Neural crest cell (in vitro differentiated cells): Measurements from ENCODE around the gene CMIP. TPM values are rescaled to one million over a fixed set of nuclear protein-coding genes. Genes with fewer than 3 reads are reported as not detected.

Experiments
- DNase-seq: peaks from one replicate; pipeline ENCODE4 v3.0.0; 2021; ENCODE audit warnings: low read depth, mixed read lengths, low spot score
- H3K27ac Mint-ChIP-seq: one replicate; pipeline ENCODE4 v1.8.0; 2021; ENCODE audit warnings: mild to moderate bottlenecking, mixed read lengths; ENCODE audit not compliant: unreplicated experiment
- H3K27me3 Mint-ChIP-seq: 2 replicates; pipeline ENCODE4 v1.8.0; 2021; ENCODE audit warnings: low read depth, mild to moderate bottlenecking, mixed read lengths
- H3K36me3 Mint-ChIP-seq: 2 replicates; pipeline ENCODE4 v1.8.0; 2021; ENCODE audit warnings: low read depth, mild to moderate bottlenecking, mixed read lengths
- H3K4me1 Mint-ChIP-seq: 2 replicates; pipeline ENCODE4 v1.8.0; 2021; ENCODE audit warnings: mixed read lengths
- H3K4me3 Mint-ChIP-seq: one replicate; pipeline ENCODE4 v1.8.0; 2021; ENCODE audit warnings: mild to moderate bottlenecking, mixed read lengths
- H3K9me3 Mint-ChIP-seq: 2 replicates; pipeline ENCODE4 v1.8.0; 2021; ENCODE audit warnings: mixed read lengths
- total RNA-seq: library from RNA; stranded (reverse); gene quantifications from 2 replicates; pipeline ENCODE4 v1.2.1, GENCODE V29; 2021
- TF ChIP-seq, protein P1 (sequence below): fragments of 200-600 bp; sonication (generic); conservative IDR thresholded peaks from 2 replicates; pipeline ENCODE4 v1.5.0; 2021; ENCODE audit warnings: antibody characterized with exemption, mild to moderate bottlenecking

Gene CMIP
- total RNA-seq, 1 donor from 2014 or later, result 41.2 TPM

DNA sequence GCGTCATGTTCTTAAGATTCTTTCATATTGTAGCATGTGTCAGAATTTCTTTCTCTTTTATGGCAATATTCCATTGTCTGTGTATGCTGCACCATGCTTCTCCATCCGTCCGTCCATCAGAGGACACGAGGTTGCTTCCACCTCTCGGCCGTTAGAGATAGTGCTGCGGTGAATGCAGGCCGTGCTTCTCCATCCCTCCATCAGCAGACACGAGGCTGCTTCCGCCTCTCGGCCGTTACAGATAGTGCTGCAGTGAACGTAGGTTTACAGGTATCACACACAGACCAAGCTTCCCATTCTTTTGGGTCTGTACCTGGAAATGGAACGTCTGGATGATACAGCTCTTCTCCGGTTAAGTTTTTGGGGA, 113.5 kb downstream of the CMIP start:
- Mint-ChIP-seq H3K4me1 (peaks cover 5% of the 10 kb centered on the region), H3K27ac (no peak overlapping the region), H3K9me3 (no peaks in the 10 kb centered on the region), H3K27me3 (no peaks in the 10 kb centered on the region), H3K4me3 (no peak overlapping the region), H3K36me3 (no peaks in the 10 kb centered on the region)
- TF ChIP-seq, protein P1, sequence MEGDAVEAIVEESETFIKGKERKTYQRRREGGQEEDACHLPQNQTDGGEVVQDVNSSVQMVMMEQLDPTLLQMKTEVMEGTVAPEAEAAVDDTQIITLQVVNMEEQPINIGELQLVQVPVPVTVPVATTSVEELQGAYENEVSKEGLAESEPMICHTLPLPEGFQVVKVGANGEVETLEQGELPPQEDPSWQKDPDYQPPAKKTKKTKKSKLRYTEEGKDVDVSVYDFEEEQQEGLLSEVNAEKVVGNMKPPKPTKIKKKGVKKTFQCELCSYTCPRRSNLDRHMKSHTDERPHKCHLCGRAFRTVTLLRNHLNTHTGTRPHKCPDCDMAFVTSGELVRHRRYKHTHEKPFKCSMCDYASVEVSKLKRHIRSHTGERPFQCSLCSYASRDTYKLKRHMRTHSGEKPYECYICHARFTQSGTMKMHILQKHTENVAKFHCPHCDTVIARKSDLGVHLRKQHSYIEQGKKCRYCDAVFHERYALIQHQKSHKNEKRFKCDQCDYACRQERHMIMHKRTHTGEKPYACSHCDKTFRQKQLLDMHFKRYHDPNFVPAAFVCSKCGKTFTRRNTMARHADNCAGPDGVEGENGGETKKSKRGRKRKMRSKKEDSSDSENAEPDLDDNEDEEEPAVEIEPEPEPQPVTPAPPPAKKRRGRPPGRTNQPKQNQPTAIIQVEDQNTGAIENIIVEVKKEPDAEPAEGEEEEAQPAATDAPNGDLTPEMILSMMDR, result no peak
- DNase-seq, result no peak

DNA sequence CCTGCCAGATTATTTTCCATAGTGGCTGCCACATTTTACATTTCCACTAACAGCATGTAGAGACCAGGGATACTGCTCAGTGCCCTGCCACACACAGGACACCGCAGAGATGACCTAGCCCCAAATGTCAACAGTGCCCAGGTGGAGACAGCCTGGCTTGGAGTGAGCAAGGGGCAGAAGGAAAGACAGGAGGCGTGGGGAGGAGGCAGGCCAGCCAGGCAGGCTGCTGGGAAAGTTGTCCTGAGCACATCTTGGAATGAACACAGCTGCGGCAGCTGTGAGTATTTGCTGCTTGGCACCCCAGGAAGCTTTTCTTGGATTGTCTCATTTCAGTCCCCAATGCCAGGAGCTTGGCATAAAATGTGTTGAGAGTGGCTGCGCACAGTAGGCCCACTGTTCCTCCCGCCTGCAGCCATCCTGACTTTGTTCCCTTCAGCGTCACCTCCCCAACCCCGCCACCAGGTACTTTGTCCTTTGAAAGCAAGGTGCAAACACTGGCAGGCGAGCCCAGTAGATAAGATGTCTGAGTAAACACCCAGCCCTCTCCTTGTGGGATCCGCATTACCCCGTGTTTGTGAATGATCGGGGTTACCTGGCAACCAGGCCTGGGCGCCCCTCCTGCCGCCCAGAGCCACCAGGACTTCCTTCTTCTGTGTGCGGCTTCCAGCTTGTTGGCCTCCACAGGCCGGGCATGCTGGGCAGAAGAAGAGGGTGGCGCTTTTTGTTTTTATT, 114.0 kb downstream of the CMIP start:
- H3K4me3 Mint-ChIP-seq, result no peak overlapping the region
- H3K27me3 Mint-ChIP-seq, result no peaks in the 10 kb centered on the region
- H3K4me1 Mint-ChIP-seq, result peaks cover 5% of the 10 kb centered on the region
- H3K27ac Mint-ChIP-seq, result peak overlapping the region; percentile 60
- no peaks in the 10 kb centered on the region for H3K36me3 Mint-ChIP-seq
- DNase-seq, result no peak
- TF ChIP-seq, protein P1, result no peak
- no peaks in the 10 kb centered on the region for H3K9me3 Mint-ChIP-seq

DNA sequence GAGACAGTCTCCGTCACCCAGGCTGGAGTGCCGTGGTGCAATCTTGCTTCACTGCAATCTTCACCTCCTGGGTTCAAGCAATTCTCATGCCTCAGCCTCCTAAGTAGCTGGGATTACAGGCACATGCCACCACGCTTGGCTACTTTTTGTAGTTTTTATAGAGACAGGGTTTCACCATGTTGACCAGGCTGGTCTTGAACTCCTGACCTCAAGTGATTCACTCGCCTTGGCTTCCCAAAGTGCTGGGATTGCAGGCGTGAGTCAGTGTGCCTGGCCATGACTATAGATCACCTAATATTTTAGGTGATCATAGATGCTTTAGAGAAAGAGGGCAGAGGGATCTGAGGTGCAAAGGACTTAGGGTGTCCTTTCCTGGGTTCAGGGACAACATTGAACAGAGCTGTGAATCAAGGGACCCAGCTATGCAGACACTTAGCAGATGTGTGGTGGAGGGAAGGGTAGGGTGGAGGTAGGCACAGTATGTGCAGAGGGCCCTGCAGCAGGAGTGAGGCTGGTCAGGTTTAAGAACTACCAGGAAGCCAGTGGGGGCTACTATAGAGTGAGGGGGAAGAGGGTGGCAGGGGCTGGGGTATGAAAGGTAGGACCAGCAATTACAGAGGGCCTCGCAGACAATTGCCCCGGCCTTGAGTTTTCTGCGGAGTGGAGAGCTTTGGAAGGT, 116.5 kb downstream of the CMIP start:
- peaks cover 8% of the 10 kb centered on the region for H3K4me1 Mint-ChIP-seq
- TF ChIP-seq, protein P1, result no peak
- H3K27ac Mint-ChIP-seq, result peak overlapping the region; percentile 16
- no peak overlapping the region for H3K4me3 Mint-ChIP-seq
- no peaks in the 10 kb centered on the region for H3K36me3 Mint-ChIP-seq
- H3K27me3 Mint-ChIP-seq, result no peaks in the 10 kb centered on the region
- no peaks in the 10 kb centered on the region for H3K9me3 Mint-ChIP-seq
- DNase-seq, result no peak

DNA sequence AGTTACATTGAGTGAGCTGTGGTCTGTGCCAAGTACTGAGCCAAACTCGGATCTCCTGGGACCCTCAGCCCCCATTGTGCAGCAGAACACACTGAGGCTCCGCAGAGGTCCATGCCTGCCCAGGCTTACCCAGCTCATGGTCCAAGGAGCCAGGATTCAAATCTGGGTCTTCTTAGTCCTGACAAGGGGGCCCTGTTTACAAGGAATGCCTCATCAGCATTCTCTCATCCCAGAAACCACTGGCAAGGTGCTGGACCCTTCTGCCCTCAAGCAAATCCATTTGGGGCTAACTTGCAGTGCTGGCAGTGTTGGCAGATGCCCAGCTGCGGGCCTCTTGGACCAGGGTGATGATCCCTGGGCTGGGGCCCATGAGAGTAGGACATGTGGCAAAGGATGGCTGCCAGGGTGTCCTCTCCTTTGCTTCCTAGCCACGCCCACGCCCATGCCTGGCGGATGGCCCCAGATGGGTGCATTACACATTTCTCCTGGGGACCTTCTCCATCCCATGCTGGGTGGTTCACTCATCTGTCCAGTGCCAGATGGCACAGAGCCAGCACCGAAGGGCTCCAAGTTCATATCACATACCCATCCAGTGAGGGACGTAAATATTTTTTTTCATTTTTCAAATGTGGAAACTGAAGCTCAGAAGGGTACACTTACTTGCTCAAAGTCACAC, 117.7 kb downstream of the CMIP start:
- Mint-ChIP-seq H3K27me3 (no peaks in the 10 kb centered on the region), H3K36me3 (no peaks in the 10 kb centered on the region), H3K4me3 (no peak overlapping the region), H3K9me3 (no peaks in the 10 kb centered on the region), H3K27ac (no peak overlapping the region), H3K4me1 (peaks cover 8% of the 10 kb centered on the region)
- TF ChIP-seq, protein P1, result no peak
- DNase-seq, result no peak

DNA sequence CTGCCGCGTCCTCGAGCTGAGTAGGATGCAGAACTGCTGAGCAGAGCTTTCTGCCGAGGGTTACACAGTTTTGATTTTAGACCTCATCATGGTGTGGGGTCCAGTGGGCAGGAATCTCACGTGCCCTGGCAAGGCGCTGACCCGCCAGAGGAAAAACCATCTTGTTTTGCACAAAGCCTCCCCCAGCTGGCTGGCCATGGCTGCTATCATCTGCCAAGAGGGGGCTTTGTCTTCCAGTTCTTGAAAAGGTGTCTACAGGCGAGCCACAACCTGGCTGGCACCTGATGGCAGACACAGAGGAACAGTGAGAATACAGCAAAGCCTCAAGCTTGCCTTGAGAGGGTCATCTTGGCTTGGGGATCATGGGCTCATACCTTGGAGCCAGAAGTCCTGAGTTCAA, 118.3 kb downstream of the CMIP start:
- TF ChIP-seq, protein P1, result no peak
- H3K4me1 Mint-ChIP-seq, result peaks cover 11% of the 10 kb centered on the region
- no peak overlapping the region for H3K27ac Mint-ChIP-seq
- H3K27me3 Mint-ChIP-seq, result no peaks in the 10 kb centered on the region
- no peak overlapping the region for H3K4me3 Mint-ChIP-seq
- DNase-seq, result no peak
- H3K9me3 Mint-ChIP-seq, result no peaks in the 10 kb centered on the region
- no peaks in the 10 kb centered on the region for H3K36me3 Mint-ChIP-seq
